K562 (cell line): ENCODE results near the gene FIBP. TPM values are rescaled to one million over a fixed set of nuclear protein-coding genes. Genes with fewer than 3 reads are reported as not detected.

Experiments
- ATAC-seq: fragments of 200-7000 bp; cut with Tn5 transposase; 3 replicates; pipeline ENCODE4 v1.9.1; 2020; ENCODE audit warnings: moderate library complexity
- BruUV-seq: library from RNA; stranded (reverse); fragments of 400-500 nt; replicated peaks from 2 replicates; lab custom pipeline; 2021; lab: Mats Ljungman, UMichigan
- CTCF ChIA-PET: fragments of 300-600 bp; formaldehyde crosslinking; extraction: SDS; loops from one replicate; lab custom pipeline; 2021; ENCODE audit warnings: low intra/inter-chr PET ratio; lab: Yijun Ruan, JAX
- POLR2A ChIA-PET: fragments of 300-600, 350-650 bp; sonication (Branson Sonifier 250); formaldehyde crosslinking; extraction: SDS; loops from one replicate; lab custom pipeline; 2021; ENCODE audit warnings: antibody characterized with exemption, inconsistent platforms; lab: Yijun Ruan, JAX
- DNase-seq, 4 experiments: peaks; one replicate each; pipeline versions ENCODE4 v3.0.0 to v3.0.0-alpha.2; 2011 to 2018; ENCODE audit warnings: low spot score in 3 of 4, mixed read lengths in 3 of 4; ENCODE audit errors: extremely low read depth in 1 of 4
- FAIRE-seq: peaks from 2 replicates; lab custom pipeline; 2011; peaks lifted over from hg19 to GRCh38; lab: Jason Lieb, UNC
- H2AFZ ChIP-seq: 2 replicates; pipeline ENCODE4 v1.6.0; 2011; ENCODE audit warnings: low read depth, low read length, control low read depth, inconsistent platforms
- H3K27ac ChIP-seq: fragments of 200-600 bp; 3 replicates; pipeline ENCODE4 v1.8.0; 2011; ENCODE audit warnings: low read depth, mild to moderate bottlenecking, control low read depth, inconsistent platforms, low read length, moderate library complexity, mixed read lengths; ENCODE audit errors: extremely low read depth
- H3K27me3 ChIP-seq, 2 experiments: fragments of 300-600 bp in 1 of 2; 2 replicates in 1 of 2; 3 replicates in 1 of 2; pipeline versions ENCODE4 v1.6.0 to v1.8.0; 2011; ENCODE audit warnings: inconsistent platforms in 2 of 2, low read length in 2 of 2, mild to moderate bottlenecking in 1 of 2, mixed read lengths in 1 of 2, moderate library complexity in 1 of 2; ENCODE audit not compliant: control insufficient read depth in 2 of 2, insufficient read depth in 2 of 2
- H3K36me3 ChIP-seq: fragments of 300-600 bp; 3 replicates; pipeline ENCODE4 v1.8.0; 2011; ENCODE audit warnings: mild to moderate bottlenecking, low read length, inconsistent platforms; ENCODE audit not compliant: control insufficient read depth, insufficient read depth
- H3K4me1 ChIP-seq, 2 experiments: fragments of 200-600 bp in 1 of 2; replicated peaks in 1 of 2; 2 replicates in 1 of 2; 3 replicates in 1 of 2; pipeline versions ENCODE4 v1.5.1 to v1.8.0; 2011; ENCODE audit warnings: inconsistent platforms in 2 of 2, low read length in 2 of 2, mild to moderate bottlenecking in 1 of 2, mixed read lengths in 1 of 2, moderate library complexity in 1 of 2; ENCODE audit not compliant: control insufficient read depth in 2 of 2, insufficient read depth in 2 of 2
- H3K4me2 ChIP-seq: 2 replicates; pipeline ENCODE4 v1.6.1; 2011; ENCODE audit warnings: low read length, control low read depth, inconsistent platforms, mixed read lengths; ENCODE audit not compliant: insufficient read depth
- H3K4me3 ChIP-seq: fragments of 200-600 bp; sonication (generic), shearing (Covaris generic); 2 replicates; pipeline ENCODE4 v1.5.1; 2016; ENCODE audit warnings: control low read depth, inconsistent platforms
- H3K79me2 ChIP-seq: fragments of 200-600 bp; 3 replicates; pipeline ENCODE4 v1.8.0; 2011; ENCODE audit warnings: low read length, inconsistent platforms; ENCODE audit not compliant: control insufficient read depth, insufficient read depth
- H3K9ac ChIP-seq, 2 experiments: 2 replicates each; pipeline versions ENCODE4 v1.6.0 to v1.6.1; 2011; ENCODE audit warnings: low read depth in 2 of 2, low read length in 2 of 2, control low read depth in 1 of 2, inconsistent platforms in 1 of 2, mild to moderate bottlenecking in 1 of 2, mixed read lengths in 1 of 2; ENCODE audit not compliant: insufficient read depth in 1 of 2
- H3K9me1 ChIP-seq: one replicate; pipeline ENCODE4 v1.6.0; 2011; ENCODE audit warnings: inconsistent platforms, mild to moderate bottlenecking, low read length, moderate library complexity; ENCODE audit not compliant: control insufficient read depth, insufficient read depth
- H3K9me3 ChIP-seq: replicated peaks from 2 replicates; pipeline ENCODE4 v1.5.1; 2011; ENCODE audit warnings: low read depth, low read length, inconsistent platforms; ENCODE audit not compliant: control insufficient read depth, insufficient read depth
- H4K20me1 ChIP-seq: replicated peaks from 2 replicates; pipeline ENCODE4 v1.6.1; 2011; ENCODE audit warnings: low read length, inconsistent platforms, mixed read lengths; ENCODE audit not compliant: control insufficient read depth, insufficient read depth
- FIP1L1 ChIP-seq: fragments of 200-400 bp; formaldehyde crosslinking; IDR thresholded peaks from 2 replicates; pipeline ENCODE4 v1.6.1; 2018; ENCODE audit warnings: mild to moderate bottlenecking, low read depth, low read length; ENCODE audit not compliant: poor library complexity, severe bottlenecking
- JUNB ChIP-seq: fragments of 450-650 bp; formaldehyde crosslinking; conservative IDR thresholded peaks from 2 replicates; pipeline ENCODE4 v1.4.0; 2020; ENCODE audit warnings: mild to moderate bottlenecking
- MYNN ChIP-seq, 2 experiments: sonication (generic); formaldehyde crosslinking in 1 of 2; IDR thresholded peaks; 2 replicates each; pipeline versions ENCODE4 v1.5.0 to v1.6.1; 2016 to 2020; ENCODE audit warnings: antibody characterized with exemption in 1 of 2, missing genetic modification reagents in 1 of 2
- PREB ChIP-seq: sonication (generic); formaldehyde crosslinking; IDR thresholded peaks from 2 replicates; pipeline ENCODE4 v1.8.1; 2023; ENCODE audit warnings: mild to moderate bottlenecking, missing genetic modification reagents
- SETDB1 ChIP-seq: IDR thresholded peaks from one replicate; pipeline ENCODE4 v1.6.1; 2012; ENCODE audit warnings: low read length, control low read depth, inconsistent platforms
- ZNF175 ChIP-seq: fragments of 200-800 bp; sonication (Bioruptor generic); IDR thresholded peaks from 2 replicates; pipeline ENCODE4 v1.6.1; 2016; ENCODE audit warnings: low read depth, mild to moderate bottlenecking, missing genetic modification characterization, missing compliant biosample characterization
- ZNF507 ChIP-seq: conservative IDR thresholded peaks from 2 replicates; pipeline ENCODE4 v1.6.1; 2017; ENCODE audit warnings: missing genetic modification characterization, missing compliant biosample characterization
- ZNF764 ChIP-seq: fragments of 250-450 bp; sonication (Bioruptor Pico); IDR thresholded peaks from 2 replicates; pipeline ENCODE4 v1.4.0; 2020; ENCODE audit warnings: low read depth, mild to moderate bottlenecking, moderate library complexity
- ZNF778 ChIP-seq: fragments of 450-650 bp; formaldehyde crosslinking; IDR thresholded peaks from 2 replicates; pipeline ENCODE4 v1.4.0; 2020; ENCODE audit warnings: mild to moderate bottlenecking, moderate library complexity
- WGBS: fragments of 100-300 bp; shearing (Covaris generic); methylation state at CpG from one replicate; pipeline ENCODE4 v1.1.6; 2016; ENCODE audit warnings: low coverage, mixed read lengths; ENCODE audit not compliant: insufficient coverage; ENCODE audit errors: missing lambda C conversion rate; 5-methylcytosine and 5-hydroxymethylcytosine counted together
- in situ Hi-C: fragments of 300-500 bp; cut with MboI; formaldehyde crosslinking; loops from 4 replicates; pipeline ENCODE4 v1.15.0; 2018; ENCODE audit warnings: inconsistent platforms, mixed read lengths
- intact Hi-C: fragments of 100-400 bp; cut with micrococcal nuclease; formaldehyde crosslinking; loops from 2 replicates; pipeline ENCODE4 v1.14.2; 2022
- polyA plus RNA-seq, 8 experiments: library from polyadenylated mRNA; depleted of rRNA in 4 of 8; stranded (reverse) in 5 of 8; unstranded in 3 of 8; fragments of >200 nt; fragmentation: Nextera tagmentation in 2 of 8; fragmentation: Illumina TruSeq in 1 of 8; extraction: Ambion mirVana in 2 of 8; extraction: Trizol in 1 of 8; gene quantifications; 2 replicates each; pipeline versions ENCODE4 v1.2.1 to v1.2.3, GENCODE V29; 2011 to 2014; ENCODE audit warnings: inconsistent platforms in 1 of 8, missing spikeins in 1 of 8
- total RNA-seq, 7 experiments: library from RNA; depleted of rRNA in 6 of 7; stranded (reverse); fragments of >200 nt in 6 of 7; fragmentation: Illumina TruSeq in 2 of 7; extraction: Trizol in 2 of 7; gene quantifications; 2 replicates each; pipeline versions ENCODE4 v1.2.1 to v1.2.3, GENCODE V29; 2011 to 2021; ENCODE audit warnings: low replicate concordance in 1 of 7

FIBP gene
- total and polyA plus RNA-seq, 9 of the 15 experiments (the other 6 are each of a cell fraction or from before 2014, with no cell fraction given) = 41.2 to 79.2 (median 48.6) TPM

DNA sequence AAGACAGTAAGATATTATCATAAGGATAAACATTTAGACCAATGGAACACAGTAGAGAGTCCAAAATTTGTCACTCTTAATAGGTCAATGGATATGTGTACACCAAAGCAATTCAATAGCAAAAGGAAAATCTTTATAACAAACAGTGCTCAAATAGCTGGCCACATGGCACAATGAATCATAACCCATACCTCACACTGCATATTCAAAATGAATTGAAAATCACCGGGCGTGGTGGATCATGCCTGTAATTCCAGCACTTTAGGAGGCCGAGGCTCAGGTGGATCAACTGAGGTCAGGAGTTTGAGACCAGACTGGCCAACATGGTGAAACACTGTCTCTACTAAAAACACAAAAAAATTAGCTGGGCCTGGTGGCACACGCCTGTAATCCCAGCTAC lies 46.1 kb downstream of the FIBP start:
- Histone ChIP-seq H4K20me1 (no peaks in the 10 kb centered on the region), H3K27me3 (no peaks in the 10 kb centered on the region), H3K9me3 (no peaks in the 10 kb centered on the region), H3K9me1 (no peaks in the 10 kb centered on the region), H3K27ac (no peak overlapping the region), H3K9ac (no peak overlapping the region), H3K79me2 (no peaks in the 10 kb centered on the region), H2AFZ (no peak overlapping the region), H3K4me2 (no peak overlapping the region), H3K4me1 (no peaks in the 10 kb centered on the region; a peak in 1 of 5 replicates), H3K36me3 (no peaks in the 10 kb centered on the region), H3K4me3 (no peak overlapping the region)
- BruUV-seq = no TSS peak
- 73% methylated on average over 4 of the region's 4 CpGs for WGBS
- in situ Hi-C loops (no loop called here), intact Hi-C loops (no loop called here)
- ATAC-seq = no peak
- ChIA-PET CTCF (no interaction called here), POLR2A (interaction anchor here (6.4 kb wide), 1 partner anchor 9 kb away, joined by 67 read pairs; no protein-coding TSS in a partner anchor)
- FAIRE-seq = no peak
- no peak for DNase-seq
- TF ChIP-seq ZNF778 (no peak), ZNF175 (no peak), ZNF764 (no peak), FIP1L1 (no peak), MYNN (IDR thresholded peaks at IDR 0.05) (no peak), MYNN (CRISPR knock-in tag; IDR thresholded peaks at IDR 0.05) (no peak), ZNF507 (tag) (no peak), JUNB (CRISPR knock-in tag) (no peak), PREB (CRISPR knock-in tag) (no peak), SETDB1 (no peak)
